HG02840 (cell line): ENCODE measurements around the gene POTEF.
"Not testable (repeated sequence)": the region's sequence is repeated elsewhere in the genome, so short reads cannot be mapped to it uniquely, and the experiment has no call there.

Experiments
- ATAC-seq: cut with Tn5 transposase; IDR thresholded peaks from one replicate; pipeline ENCODE4 v1.9.1; 2021; ENCODE audit warnings: mild to moderate bottlenecking, moderate library complexity, moderate number of reproducible peaks; ENCODE audit not compliant: unreplicated experiment, low FRiP score

Gene POTEF

GRCh38 chr2:130135692-130136541, 6.9 kb upstream of the POTEF start:
- ATAC-seq, result no peak

- ATAC-seq, result not testable (repeated sequence)
These were observed 558 bp downstream of the POTEF start for GRCh38 chr2:130128464-130128863.

- not testable (repeated sequence) for ATAC-seq
These were observed 1.3 kb downstream of the POTEF start for GRCh38 chr2:130127726-130128125.

DNA sequence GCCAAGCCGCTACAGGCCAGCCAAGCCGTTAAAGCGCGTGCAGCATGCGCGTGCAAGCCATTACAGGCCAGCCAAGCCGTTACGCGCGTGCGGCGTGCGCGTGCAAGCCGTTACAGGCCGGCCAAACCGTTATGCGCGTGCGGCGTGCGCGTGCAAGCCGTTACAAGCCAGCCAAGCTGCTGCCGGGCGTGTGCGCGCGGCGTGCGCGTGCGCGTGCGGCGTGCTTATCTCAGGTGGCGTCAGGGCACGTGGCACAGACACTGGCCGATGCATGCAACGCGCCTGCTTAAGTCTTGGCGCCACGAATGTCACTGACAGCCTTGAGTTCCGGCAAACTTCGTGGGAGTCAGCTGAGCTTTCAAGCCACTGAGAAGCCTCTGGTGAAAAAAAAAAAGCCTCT, 8.1 kb downstream of the POTEF start:
- ATAC-seq, result not testable (repeated sequence)

GRCh38 chr2:130102597-130103363, 26.2 kb downstream of the POTEF start:
- not testable (repeated sequence) for ATAC-seq

GRCh38 chr2:130062645-130063044, 66.4 kb downstream of the POTEF start:
- ATAC-seq, result not testable (repeated sequence)

DNA sequence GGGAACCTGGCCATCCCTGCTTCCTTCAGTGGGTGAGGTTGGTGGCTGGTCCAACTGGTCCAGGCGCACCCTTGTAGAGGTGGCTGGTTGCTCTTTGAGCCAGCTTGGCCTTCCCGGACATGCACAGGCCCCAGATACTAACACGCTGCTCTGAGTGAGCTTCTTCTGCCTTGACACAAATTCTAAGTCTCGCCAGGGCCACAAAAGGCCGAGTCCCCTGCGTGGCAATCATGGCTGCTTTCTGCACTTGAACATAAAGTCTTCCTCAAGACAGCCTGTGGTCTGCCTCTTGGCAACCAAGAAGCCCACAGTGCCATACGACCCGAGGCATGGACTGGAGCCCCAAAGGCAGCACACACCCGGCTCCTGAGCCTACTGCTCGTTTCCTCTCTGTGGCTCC, 69.0 kb downstream of the POTEF start:
- not testable (repeated sequence) for ATAC-seq

DNA sequence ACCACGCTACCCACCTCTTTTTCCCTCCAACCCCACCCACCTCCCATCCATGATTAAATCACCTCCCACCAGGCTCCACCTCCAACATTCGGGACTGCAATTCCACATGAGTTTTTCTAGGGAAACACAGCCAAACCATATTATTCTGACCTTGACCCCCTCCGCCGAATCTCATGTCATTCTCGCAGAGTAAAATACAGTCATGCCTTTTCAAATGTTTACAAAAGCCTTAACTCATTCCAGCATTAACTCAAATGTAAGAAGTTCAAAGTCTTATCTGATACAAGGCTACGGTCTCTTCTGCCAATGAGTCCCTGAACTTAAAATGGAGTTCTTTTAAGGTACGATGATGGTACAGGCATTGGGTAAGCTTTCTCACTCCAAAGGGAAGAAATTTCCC, 72.7 kb downstream of the POTEF start:
- not testable (repeated sequence) for ATAC-seq

GRCh38 chr2:130053217-130053911, 75.7 kb downstream of the POTEF start:
- not testable (repeated sequence) for ATAC-seq

DNA sequence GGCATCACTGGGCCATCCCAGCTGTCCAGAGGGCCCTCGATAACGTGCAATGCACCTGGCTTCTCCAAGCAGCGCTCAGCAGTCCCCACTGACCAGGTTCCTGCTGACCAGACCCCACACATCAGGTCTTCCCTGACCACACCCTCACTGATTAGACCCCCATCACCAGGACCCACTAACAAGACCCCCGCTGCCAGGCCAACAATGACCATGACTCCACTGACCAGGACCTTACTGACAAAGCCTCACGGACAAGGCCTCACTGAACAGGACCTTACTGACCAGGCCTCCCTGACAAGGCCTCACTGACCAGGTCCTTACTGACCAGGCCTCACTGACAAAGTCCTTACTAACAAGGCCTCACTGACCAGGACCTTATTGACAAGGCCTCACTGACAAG, 76.6 kb downstream of the POTEF start:
- not testable (repeated sequence) for ATAC-seq

DNA sequence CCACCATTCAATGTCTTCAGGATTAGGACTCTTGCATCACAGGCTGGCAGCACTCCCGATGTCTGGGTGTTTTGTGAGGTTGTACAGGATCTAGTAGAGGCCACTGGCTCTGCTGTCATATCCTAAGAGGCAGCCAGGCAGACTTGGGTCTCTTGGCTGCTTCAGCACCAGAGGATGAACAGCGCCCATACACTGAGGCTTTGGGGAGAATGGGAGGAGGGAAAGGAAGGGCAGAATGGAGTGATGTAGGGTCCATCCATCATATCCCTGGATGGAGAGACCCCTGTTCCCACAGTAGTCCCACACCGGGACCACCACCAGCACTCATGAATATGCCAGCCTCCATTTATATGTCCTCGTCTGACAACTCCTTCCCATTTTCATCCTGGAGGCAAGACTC, 80.6 kb downstream of the POTEF start:
- not testable (repeated sequence) for ATAC-seq

GRCh38 chr2:130038265-130038603, 90.8 kb downstream of the POTEF start:
- not testable (repeated sequence) for ATAC-seq

DNA sequence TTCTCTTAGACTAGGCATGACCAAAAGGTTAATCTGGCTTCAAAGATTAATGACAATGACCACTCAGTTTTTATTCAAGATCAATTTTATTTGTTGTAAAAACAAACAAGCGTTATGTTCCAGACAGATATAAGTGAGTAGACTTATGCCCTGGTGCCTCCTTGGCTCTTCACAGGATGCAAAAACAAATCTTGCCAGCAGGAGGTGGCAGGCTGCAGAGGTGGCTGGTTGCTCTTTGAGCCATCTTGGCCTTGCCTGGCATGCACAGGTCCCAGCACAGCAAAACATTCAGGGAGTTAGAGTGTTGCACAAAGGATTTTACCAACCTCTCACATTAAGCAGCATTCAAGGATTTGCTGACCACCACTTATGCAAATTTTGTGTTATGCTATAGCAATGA, 103.1 kb downstream of the POTEF start:
- ATAC-seq, result not testable (repeated sequence)
